GM12865 (cell line): ENCODE results near the gene GAK.

ENCODE experiments used
- DNase-seq: peaks from one replicate; pipeline ENCODE4 v3.0.0; 2010; ENCODE audit warnings: low read depth
- H3K4me3 ChIP-seq: 2 replicates; pipeline ENCODE4 v1.5.1; 2011; ENCODE audit warnings: mild to moderate bottlenecking, low read depth, low read length, control low read depth
- CTCF ChIP-seq: IDR thresholded peaks from 2 replicates; pipeline ENCODE4 v1.5.1; 2011; ENCODE audit warnings: low read length, control low read depth, low read depth, inconsistent platforms; ENCODE audit not compliant: insufficient read depth; ENCODE audit errors: missing control alignments

GAK gene

GRCh38 chr4:901192-901910, 30.8 kb downstream of the GAK start:
- no peak overlapping the region for H3K4me3 ChIP-seq
- no peak for DNase-seq
- TF ChIP-seq CTCF: no peak

GRCh38 chr4:900721-901120, 31.4 kb downstream of the GAK start:
- TF ChIP-seq CTCF: no peak
- H3K4me3 ChIP-seq: no peak overlapping the region
- DNase-seq: no peak

- no peak for TF ChIP-seq CTCF
- no peak for DNase-seq
- no peak overlapping the region for H3K4me3 ChIP-seq
These were observed 32.0 kb downstream of the GAK start for GRCh38 chr4:900073-900472.

GRCh38 chr4:899556-899906, 32.6 kb downstream of the GAK start:
- TF ChIP-seq CTCF: no peak
- H3K4me3 ChIP-seq: no peak overlapping the region
- no peak for DNase-seq

- TF ChIP-seq CTCF: no peak
- H3K4me3 ChIP-seq: no peak overlapping the region
- DNase-seq: no peak
These were observed 33.1 kb downstream of the GAK start for GRCh38 chr4:898869-899555.

GRCh38 chr4:898123-898522, 34.0 kb downstream of the GAK start:
- H3K4me3 ChIP-seq: no peak overlapping the region
- DNase-seq: no peak

More at GRCh38 chr4:898123-898522, 34.0 kb downstream of the GAK start:
- no peak for TF ChIP-seq CTCF
